Measurements from ENCODE around the gene MFGE8. TPM values are rescaled to one million over a fixed set of nuclear protein-coding genes. Genes with fewer than 3 reads are reported as not detected.

The MFGE8 gene
- total RNA-seq, 2 donors from 2014 or later: 284 to 598 TPM

GRCh38 chr15:88956906-88957305 lies 43.7 kb upstream of the MFGE8 start:
- H3K9me3 ChIP-seq (ENCODE audit: control insufficient read depth, low read length): peaks cover 5% of the 10 kb centered on the region
- no peak for DNase-seq
- no peak overlapping the region for H3K4me3 ChIP-seq (ENCODE audit: low read length)
- H3K27ac Mint-ChIP-seq: no peak overlapping the region
- TF ChIP-seq, protein P1, sequence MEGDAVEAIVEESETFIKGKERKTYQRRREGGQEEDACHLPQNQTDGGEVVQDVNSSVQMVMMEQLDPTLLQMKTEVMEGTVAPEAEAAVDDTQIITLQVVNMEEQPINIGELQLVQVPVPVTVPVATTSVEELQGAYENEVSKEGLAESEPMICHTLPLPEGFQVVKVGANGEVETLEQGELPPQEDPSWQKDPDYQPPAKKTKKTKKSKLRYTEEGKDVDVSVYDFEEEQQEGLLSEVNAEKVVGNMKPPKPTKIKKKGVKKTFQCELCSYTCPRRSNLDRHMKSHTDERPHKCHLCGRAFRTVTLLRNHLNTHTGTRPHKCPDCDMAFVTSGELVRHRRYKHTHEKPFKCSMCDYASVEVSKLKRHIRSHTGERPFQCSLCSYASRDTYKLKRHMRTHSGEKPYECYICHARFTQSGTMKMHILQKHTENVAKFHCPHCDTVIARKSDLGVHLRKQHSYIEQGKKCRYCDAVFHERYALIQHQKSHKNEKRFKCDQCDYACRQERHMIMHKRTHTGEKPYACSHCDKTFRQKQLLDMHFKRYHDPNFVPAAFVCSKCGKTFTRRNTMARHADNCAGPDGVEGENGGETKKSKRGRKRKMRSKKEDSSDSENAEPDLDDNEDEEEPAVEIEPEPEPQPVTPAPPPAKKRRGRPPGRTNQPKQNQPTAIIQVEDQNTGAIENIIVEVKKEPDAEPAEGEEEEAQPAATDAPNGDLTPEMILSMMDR (conservative IDR thresholded peaks at IDR 0.05): no peak
- no peak overlapping the region for H3K9ac ChIP-seq (ENCODE audit: extremely low read depth, low read length, poor library complexity, severe bottlenecking)
- H3K27ac ChIP-seq (ENCODE audit: low read depth, low read length): no peak overlapping the region
- H3K36me3 Mint-ChIP-seq (ENCODE audit: low read depth): no peaks in the 10 kb centered on the region
- H3K4me3 Mint-ChIP-seq: no peak overlapping the region
- no peaks in the 10 kb centered on the region for H3K27me3 ChIP-seq (ENCODE audit: control insufficient read depth, insufficient read depth, low read length, poor library complexity, severe bottlenecking)
- no peaks in the 10 kb centered on the region for H3K4me1 ChIP-seq (ENCODE audit: control insufficient read depth, insufficient read depth, low read length)
- peaks cover 10% of the 10 kb centered on the region for H3K4me1 Mint-ChIP-seq
- H3K27me3 Mint-ChIP-seq (ENCODE audit: insufficient read depth): peaks cover 37% of the 10 kb centered on the region
- WGBS, 2 experiments (ENCODE audit: insufficient coverage in 1 of 2, insufficient read length in 1 of 2): 100% methylated on average over 1 of the region's 1 CpG; no CpG with 5 or more reads in 1 of the 2 experiments
- no peaks in the 10 kb centered on the region for H3K36me3 ChIP-seq (ENCODE audit: control insufficient read depth, insufficient read depth, low read length)
- H3K9me3 Mint-ChIP-seq: peaks cover 4% of the 10 kb centered on the region

- peaks cover 10% of the 10 kb centered on the region for H3K9me3 Mint-ChIP-seq
- no peak overlapping the region for H3K4me3 Mint-ChIP-seq
- peaks cover 5% of the 10 kb centered on the region for H3K36me3 Mint-ChIP-seq (ENCODE audit: low read depth)
- no peak overlapping the region for H3K27ac Mint-ChIP-seq
- peaks cover 10% of the 10 kb centered on the region for H3K9me3 ChIP-seq (ENCODE audit: control insufficient read depth, low read length)
- H3K27me3 ChIP-seq (ENCODE audit: control insufficient read depth, insufficient read depth, low read length, poor library complexity, severe bottlenecking): no peaks in the 10 kb centered on the region
- no peak overlapping the region for H3K9ac ChIP-seq (ENCODE audit: extremely low read depth, low read length, poor library complexity, severe bottlenecking)
- H3K27me3 Mint-ChIP-seq (ENCODE audit: insufficient read depth): peaks cover 42% of the 10 kb centered on the region
- TF ChIP-seq, protein P1 (conservative IDR thresholded peaks at IDR 0.05): no peak
- H3K36me3 ChIP-seq (ENCODE audit: control insufficient read depth, insufficient read depth, low read length): no peaks in the 10 kb centered on the region
- H3K4me1 Mint-ChIP-seq: peaks cover 10% of the 10 kb centered on the region
- 83 to 86% methylated on average over 6 to 7 of the region's 7 CpGs for WGBS, 2 experiments (ENCODE audit: insufficient coverage in 1 of 2, insufficient read length in 1 of 2)
- no peak overlapping the region for H3K27ac ChIP-seq (ENCODE audit: low read depth, low read length)
- no peaks in the 10 kb centered on the region for H3K4me1 ChIP-seq (ENCODE audit: control insufficient read depth, insufficient read depth, low read length)
- H3K4me3 ChIP-seq (ENCODE audit: low read length): no peak overlapping the region
- no peak for DNase-seq
These were observed 43.1 kb upstream of the MFGE8 start for GRCh38 chr15:88956263-88956662.

DNA sequence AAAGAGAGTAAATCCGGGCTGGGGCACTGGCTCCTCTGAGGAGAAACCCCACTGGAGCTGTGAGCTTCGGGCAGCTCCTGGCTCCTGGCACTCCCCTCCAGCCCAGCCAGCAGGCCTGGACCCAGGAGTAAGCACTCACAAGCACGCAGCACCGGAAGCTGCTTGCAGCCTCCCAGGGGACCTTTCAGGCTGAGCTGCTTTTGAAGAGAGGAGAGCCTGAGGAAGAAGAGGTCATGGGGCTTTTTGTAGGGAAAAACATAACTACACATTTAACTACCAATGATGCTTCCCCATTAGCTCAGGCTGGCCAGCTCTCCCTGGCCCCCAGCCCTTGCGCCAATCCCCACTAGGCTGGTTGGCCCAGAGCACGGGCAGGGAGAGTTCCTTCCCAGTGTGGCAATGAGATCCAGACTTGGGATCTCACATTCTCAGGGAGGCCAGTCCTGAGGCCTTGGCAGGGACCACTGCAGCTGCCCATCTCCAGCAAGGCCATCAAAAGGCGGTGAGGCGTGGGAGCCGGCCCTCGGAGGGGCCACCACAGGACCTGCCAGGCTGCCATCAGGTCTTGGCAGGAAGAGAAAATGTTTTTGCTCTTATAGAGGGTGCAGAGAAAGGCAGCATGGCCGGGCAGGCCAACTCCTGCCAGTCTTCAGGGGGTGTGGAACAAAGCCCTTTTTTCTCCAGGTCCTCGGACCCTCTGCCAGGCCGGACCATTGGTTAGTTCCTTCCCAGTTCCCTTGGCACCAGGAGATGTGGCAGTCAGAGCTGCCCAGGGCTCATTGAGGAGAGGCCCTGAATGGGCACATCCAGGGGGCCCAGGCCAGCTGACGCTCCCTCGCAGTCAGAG lies 41.5 kb upstream of the MFGE8 start:
- H3K4me3 Mint-ChIP-seq: no peak overlapping the region
- peaks cover 15% of the 10 kb centered on the region for H3K9me3 Mint-ChIP-seq

More for the DNA sequence above, 41.5 kb upstream of the MFGE8 start:
- Mint-ChIP-seq H3K4me1 (peaks cover 10% of the 10 kb centered on the region), H3K27me3 (ENCODE audit: insufficient read depth) (peaks cover 35% of the 10 kb centered on the region), H3K27ac (no peak overlapping the region), H3K36me3 (ENCODE audit: low read depth) (peaks cover 5% of the 10 kb centered on the region)
- no peak overlapping the region for H3K4me3 ChIP-seq (ENCODE audit: low read length)
- H3K4me1 ChIP-seq (ENCODE audit: control insufficient read depth, insufficient read depth, low read length): no peaks in the 10 kb centered on the region
- no peaks in the 10 kb centered on the region for H3K27me3 ChIP-seq (ENCODE audit: control insufficient read depth, insufficient read depth, low read length, poor library complexity, severe bottlenecking)
- no peak overlapping the region for H3K27ac ChIP-seq (ENCODE audit: low read depth, low read length)
- H3K9ac ChIP-seq (ENCODE audit: extremely low read depth, low read length, poor library complexity, severe bottlenecking): no peak overlapping the region
- no peaks in the 10 kb centered on the region for H3K36me3 ChIP-seq (ENCODE audit: control insufficient read depth, insufficient read depth, low read length)
- DNase-seq: peak; percentile 51
- TF ChIP-seq, protein P1 (conservative IDR thresholded peaks at IDR 0.05): no peak
- 83 to 91% methylated on average over 9 to 15 of the region's 15 CpGs for WGBS, 2 experiments (ENCODE audit: insufficient coverage in 1 of 2, insufficient read length in 1 of 2)
- peaks cover 12% of the 10 kb centered on the region for H3K9me3 ChIP-seq (ENCODE audit: control insufficient read depth, low read length)
